Measurements from ENCODE around the gene EP300.
"Not testable (repeated sequence)": the region's sequence is repeated elsewhere in the genome, so short reads cannot be mapped to it uniquely, and the experiment has no call there.

The EP300 gene

GRCh38 chr22:41091132-41092022, 1.0 kb upstream of the EP300 start:
- DNase-seq = peak; percentile 99

DNA sequence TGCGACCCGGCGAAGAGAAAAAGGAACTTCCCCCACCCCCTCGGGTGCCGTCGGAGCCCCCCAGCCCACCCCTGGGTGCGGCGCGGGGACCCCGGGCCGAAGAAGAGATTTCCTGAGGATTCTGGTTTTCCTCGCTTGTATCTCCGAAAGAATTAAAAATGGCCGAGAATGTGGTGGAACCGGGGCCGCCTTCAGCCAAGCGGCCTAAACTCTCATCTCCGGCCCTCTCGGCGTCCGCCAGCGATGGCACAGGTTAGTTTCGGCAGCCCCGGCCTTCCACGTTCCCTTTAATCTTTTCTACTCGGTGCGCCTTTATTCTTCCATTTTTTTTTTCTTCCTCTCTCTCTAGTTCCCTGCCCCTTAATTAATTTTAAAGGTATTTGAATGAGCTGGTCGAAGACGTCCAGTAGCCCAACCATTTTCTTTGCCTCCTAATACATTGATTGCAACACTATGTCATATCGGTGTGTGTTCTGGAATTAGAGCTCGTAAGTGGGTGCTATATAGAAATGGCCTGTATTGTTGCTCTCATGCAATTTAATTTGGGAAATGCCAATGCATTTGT, 537 bp downstream of the EP300 start:
- DNase-seq = peak; percentile 29

GRCh38 chr22:41094041-41094593, 1.7 kb downstream of the EP300 start:
- DNase-seq = peak; percentile 38

DNA sequence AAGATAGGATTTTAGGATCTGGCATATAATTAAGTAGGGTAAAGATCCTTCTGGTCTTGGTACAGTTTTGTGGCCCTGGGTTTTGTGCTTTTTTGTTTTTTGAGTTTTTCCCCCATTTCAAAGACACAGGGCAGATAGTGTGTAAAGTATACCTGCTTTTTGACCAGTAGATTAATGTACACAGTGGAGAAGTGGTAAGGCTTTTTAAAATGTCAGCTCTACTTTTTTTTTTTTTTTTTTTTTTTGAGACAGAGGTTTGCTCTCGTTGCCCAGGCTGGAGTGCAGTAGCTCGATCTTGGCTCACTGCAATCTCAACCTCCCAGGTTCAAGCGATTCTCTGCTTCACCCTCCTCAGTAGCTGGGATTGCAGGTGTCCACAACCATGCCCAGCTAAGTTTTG, 4.0 kb downstream of the EP300 start:
- no peak for DNase-seq

GRCh38 chr22:41096841-41097240, 4.4 kb downstream of the EP300 start:
- DNase-seq = no peak

DNA sequence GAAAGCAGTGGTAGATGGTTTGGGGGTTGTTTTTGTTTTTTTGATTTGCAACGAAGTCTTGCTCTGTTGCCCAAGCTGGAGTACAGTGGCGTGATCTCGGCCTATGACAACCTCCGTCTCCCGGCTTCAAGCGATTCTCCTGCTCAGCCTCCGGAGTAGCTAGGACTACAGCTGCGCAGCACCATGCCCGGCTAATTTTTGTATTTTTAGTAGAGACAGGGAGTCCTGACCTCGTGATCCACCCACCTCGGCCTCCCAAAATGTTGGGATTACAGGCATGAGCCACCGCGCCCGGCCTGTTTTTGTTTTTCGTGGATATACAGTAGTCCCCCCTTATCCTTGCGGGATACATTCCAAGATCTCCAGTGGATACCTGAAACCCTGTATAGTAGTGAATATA, 6.6 kb downstream of the EP300 start:
- DNase-seq = no peak

DNA sequence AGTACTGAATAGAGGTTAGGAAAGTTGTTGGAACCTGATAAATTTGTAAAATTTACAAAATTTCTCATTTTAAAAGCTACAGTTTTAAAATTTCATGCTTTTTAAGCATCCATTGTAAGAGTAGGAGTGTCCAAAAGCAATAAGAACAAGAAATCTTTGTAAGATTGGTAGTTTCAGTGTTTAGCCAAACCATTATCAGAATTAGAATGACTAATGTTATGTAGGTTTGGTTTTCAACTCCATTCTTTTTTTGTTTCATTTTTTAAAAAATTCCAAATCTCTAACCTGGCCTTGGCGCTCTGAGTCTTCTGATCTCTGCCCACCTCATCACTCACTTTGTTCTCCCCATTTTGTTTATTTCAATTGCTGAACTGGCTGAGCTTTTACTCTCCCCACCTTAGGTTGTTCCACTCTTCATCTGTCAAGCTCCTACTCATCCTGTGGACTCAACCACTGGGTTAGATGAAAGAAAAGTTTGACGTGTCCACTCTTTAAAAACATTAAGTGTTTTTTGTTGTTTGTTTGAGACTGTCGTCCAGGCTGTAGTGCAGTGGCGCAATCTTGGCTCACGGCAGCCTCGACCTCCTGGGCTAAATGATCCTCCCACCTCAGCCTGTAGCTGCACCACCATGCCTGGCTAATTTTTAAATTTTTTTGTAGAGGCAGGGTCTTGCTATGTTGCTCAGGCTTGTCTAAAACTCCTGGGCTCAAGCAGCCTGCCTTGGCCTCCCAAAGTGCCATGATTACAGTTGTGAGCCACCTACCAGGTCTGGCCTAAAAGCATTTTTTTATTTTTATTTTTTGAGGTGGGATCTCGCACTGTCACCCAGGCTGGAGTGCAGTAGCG, 14.0 kb downstream of the EP300 start:
- no peak for DNase-seq

DNA sequence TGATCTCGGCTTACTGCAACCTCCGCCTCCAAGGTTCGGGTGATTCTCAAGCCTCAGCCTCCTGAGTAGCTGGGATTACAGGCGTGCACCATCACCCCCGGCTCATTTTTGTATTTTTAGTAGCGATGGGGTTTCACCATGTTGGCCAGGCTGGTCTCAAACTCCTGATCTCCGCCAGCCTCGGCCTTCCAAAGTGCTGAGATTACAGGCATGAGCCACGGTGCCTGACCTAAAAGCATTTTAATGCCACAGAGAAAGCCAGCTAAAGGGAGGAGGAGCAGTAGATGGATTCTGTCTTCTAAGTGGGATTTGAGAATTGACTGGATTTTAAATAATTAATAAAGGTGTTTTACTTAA, 14.6 kb downstream of the EP300 start:
- DNase-seq = not testable (repeated sequence)

DNA sequence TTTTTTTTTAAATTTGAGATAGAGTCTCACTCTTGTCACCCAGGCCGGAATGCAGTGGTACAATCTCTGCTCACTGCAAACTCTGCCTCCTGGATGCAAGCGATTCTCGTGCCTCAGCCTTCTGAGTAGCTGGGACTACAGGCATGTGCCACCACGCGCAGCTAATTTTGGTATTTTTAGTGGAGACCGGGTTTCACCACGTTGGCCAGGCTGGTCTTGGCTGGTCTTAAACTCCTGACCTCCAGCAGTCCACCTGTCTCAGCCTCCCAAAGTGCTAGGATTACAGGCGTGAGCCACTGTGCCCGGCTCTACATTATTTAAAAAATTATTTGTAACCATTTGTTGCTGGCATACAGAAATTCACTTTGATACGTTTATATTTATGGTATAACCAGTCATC, 18.6 kb downstream of the EP300 start:
- DNase-seq = no peak

GRCh38 chr22:41116342-41116741, 23.9 kb downstream of the EP300 start:
- DNase-seq = no peak

GRCh38 chr22:41117127-41117965, 25.0 kb downstream of the EP300 start:
- DNase-seq = no peak

GRCh38 chr22:41123151-41123550, 30.8 kb downstream of the EP300 start:
- peak; percentile 6 for DNase-seq

DNA sequence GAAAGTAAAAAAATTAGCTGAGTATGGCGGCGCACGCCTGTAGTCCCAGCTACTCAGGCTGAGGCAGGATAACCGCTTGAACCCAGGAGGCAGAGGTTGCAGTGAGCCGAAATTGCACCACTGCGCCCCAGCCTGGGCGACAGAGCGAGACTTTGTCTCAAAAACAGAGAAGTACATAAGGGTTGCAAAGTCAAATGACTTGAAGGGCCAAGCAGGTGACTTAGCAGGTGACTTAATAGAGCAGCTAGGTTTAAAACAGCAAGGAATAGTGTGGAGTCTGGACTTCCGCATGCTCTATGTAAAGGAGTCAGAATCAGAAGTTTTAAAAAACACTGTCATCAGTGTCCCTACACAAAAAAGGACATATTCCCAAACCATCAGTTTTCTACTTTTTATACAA, 31.7 kb downstream of the EP300 start:
- no peak for DNase-seq

DNA sequence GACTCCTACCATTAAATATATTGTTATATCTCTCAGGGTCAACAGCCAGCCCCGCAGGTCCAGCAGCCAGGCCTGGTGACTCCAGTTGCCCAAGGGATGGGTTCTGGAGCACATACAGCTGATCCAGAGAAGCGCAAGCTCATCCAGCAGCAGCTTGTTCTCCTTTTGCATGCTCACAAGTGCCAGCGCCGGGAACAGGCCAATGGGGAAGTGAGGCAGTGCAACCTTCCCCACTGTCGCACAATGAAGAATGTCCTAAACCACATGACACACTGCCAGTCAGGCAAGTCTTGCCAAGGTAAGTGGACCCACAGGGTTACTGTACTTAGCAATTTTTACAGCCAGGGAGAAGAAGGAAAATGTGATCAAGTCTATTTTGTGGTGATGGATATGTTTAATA, 35.1 kb downstream of the EP300 start:
- no peak for DNase-seq

GRCh38 chr22:41128606-41129005, 36.2 kb downstream of the EP300 start:
- no peak for DNase-seq

DNA sequence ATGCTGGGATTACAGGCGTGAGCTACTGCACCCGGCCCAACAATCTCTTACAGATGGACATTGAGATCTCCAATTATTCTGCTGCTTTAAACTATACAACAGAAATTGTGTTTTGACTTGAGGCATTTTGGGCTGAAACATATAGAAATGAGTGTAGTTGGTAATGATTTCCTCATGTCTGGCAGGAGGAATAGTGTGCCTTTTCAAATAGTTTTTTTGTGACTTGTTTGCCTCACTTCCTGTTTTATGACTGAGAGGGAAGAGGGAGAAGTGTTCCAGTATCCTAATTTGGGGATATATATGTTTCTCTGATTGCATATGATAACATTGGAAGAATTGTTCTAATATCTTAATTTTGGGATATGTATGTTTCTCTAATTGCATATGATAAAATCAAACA, 40.2 kb downstream of the EP300 start:
- DNase-seq = peak; percentile 20

DNA sequence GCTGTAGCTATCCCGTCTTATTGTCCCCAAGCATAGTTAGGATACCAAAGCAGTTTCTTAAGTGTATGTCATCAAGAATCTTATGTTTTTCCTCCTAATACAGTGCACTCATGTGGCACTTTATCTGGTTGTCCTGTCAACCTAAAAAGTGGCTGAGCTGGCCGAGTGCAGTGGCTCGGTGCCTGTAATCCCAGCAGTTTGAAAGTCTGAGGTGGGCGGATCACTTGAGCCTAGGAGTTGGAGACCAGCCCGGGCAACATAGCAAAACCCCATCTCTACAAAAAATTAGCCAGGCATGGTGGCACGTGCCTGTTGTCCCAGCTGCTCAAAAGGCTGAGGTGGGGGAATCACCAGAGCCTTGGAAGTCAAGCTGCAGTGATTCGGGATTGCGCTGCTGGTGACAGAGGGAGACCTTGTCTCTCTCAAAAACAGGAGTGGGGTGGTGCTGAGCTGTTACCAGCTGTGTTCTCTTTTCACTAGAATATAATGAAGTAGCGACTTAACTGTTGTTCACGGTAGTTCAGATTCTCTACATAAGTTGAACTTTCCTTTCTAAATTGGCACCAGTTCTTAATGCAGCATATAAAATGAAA, 48.1 kb downstream of the EP300 start:
- DNase-seq = no peak

- DNase-seq = not testable (repeated sequence)
Observed at GRCh38 chr22:41145921-41146320, 53.5 kb downstream of the EP300 start.

GRCh38 chr22:41146573-41146972, 54.2 kb downstream of the EP300 start:
- DNase-seq = peak; percentile 3

GRCh38 chr22:41147722-41148121, 55.3 kb downstream of the EP300 start:
- DNase-seq = no peak

- DNase-seq = no peak
Observed at GRCh38 chr22:41152902-41153301, 60.5 kb downstream of the EP300 start.

DNA sequence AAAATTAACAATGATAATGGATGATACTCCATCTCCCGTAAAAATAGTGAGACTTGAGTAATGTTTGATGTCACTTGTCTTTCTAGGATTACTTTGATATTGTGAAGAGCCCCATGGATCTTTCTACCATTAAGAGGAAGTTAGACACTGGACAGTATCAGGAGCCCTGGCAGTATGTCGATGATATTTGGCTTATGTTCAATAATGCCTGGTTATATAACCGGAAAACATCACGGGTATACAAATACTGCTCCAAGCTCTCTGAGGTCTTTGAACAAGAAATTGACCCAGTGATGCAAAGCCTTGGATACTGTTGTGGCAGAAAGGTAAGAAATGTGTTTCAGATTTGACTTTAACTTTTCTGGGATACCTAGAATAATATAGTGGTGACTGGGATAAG, 64.7 kb downstream of the EP300 start:
- no peak for DNase-seq
